HG02870 (cell line): Measurements from ENCODE around the gene TMEM187.
A peak's percentile ranks its signal among the peaks of the same experiment; 100 is the strongest.

Source experiments
- ATAC-seq: cut with Tn5 transposase; IDR thresholded peaks from one replicate; pipeline ENCODE4 v1.9.1; 2021; ENCODE audit warnings: mild to moderate bottlenecking, moderate library complexity; ENCODE audit not compliant: unreplicated experiment

TMEM187 gene

GRCh38 chrX:153934762-153935325 is 37.7 kb upstream of the TMEM187 start, which contains the start of gene NAA10:
Gene NAA10, minus strand, starts transcription at chrX:153935037. Its CDS starts 133 bp downstream, at chrX:153934904.
- ATAC-seq, result peak; percentile 90

GRCh38 chrX:153935326-153935851 is 37.2 kb upstream of the TMEM187 start:
- no peak for ATAC-seq

- no peak for ATAC-seq
Observed at GRCh38 chrX:153937056-153937455, 35.5 kb upstream of the TMEM187 start.

GRCh38 chrX:153938226-153938786 is 34.2 kb upstream of the TMEM187 start:
- ATAC-seq, result no peak

- no peak for ATAC-seq
Observed at GRCh38 chrX:153939573-153939972, 33.0 kb upstream of the TMEM187 start.

GRCh38 chrX:153941336-153942252 is 31.0 kb upstream of the TMEM187 start:
- ATAC-seq, result no peak

- ATAC-seq, result no peak
Observed at GRCh38 chrX:153944140-153944799, 28.3 kb upstream of the TMEM187 start, which contains the start of gene RENBP. Gene RENBP, minus strand, starts transcription at chrX:153944643. Its CDS starts 33 bp downstream, at chrX:153944610.

- no peak for ATAC-seq
Observed at GRCh38 chrX:153944800-153945150, 27.8 kb upstream of the TMEM187 start.

- ATAC-seq, result no peak
Observed at GRCh38 chrX:153945956-153946943, 26.3 kb upstream of the TMEM187 start.

- peak; percentile 85 for ATAC-seq
Observed at GRCh38 chrX:153947009-153947769, 25.4 kb upstream of the TMEM187 start.

GRCh38 chrX:153948002-153948466 is 24.5 kb upstream of the TMEM187 start:
- no peak for ATAC-seq

- no peak for ATAC-seq
Observed at GRCh38 chrX:153948847-153949805, 23.4 kb upstream of the TMEM187 start.

- no peak for ATAC-seq
Observed at GRCh38 chrX:153950127-153950526, 22.4 kb upstream of the TMEM187 start.

GRCh38 chrX:153951683-153952372 is 20.7 kb upstream of the TMEM187 start:
- no peak for ATAC-seq

- ATAC-seq, result no peak
Observed at GRCh38 chrX:153952373-153953026, 20.1 kb upstream of the TMEM187 start.

GRCh38 chrX:153953342-153953830 is 19.2 kb upstream of the TMEM187 start:
- ATAC-seq, result no peak
